ENCODE data around the gene TMC4.

TMC4 gene

DNA sequence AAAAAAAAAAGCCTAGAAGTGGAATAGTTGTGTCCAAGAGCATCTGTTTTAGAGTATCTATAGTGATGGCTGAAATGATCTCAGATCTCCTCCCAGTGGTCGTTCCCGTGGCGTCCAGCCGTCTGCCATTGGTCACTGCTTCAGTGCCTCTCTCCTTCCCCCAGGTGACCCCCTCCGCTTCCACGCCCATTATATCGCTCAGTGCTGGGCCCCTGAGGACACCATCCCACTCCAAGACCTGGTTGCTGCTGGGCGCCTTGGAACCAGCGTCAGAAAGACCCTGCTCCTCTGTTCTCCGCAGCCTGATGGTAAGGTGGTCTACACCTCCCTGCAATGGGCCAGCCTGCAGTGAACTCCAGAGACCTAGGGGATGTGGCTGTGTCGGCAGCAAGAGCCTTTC is 20.1 kb upstream of the TMC4 start:
- no peak for DNase-seq (ENCODE audit: low read depth, low spot score)
- no peaks in the 10 kb centered on the region for H3K9me3 ChIP-seq (ENCODE audit: low read depth, low read length)
- H3K4me3 ChIP-seq, result no peak overlapping the region
- no peak for TF ChIP-seq EZH2 (IDR thresholded peaks at IDR 0.05)
- no peak for TF ChIP-seq FOXP2 (optimal IDR thresholded peaks at IDR 0.05; ENCODE audit: control extremely low read depth, extremely low read length, insufficient read depth)
- TF ChIP-seq POLR2AphosphoS5 (IDR thresholded peaks at IDR 0.05; ENCODE audit: borderline replicate concordance, low read depth, low read length), result no peak
- H3K27ac ChIP-seq, result no peak overlapping the region
- peak overlapping the region; percentile 7 for H3K9ac ChIP-seq (ENCODE audit: insufficient read length)
- H3K36me3 ChIP-seq (ENCODE audit: insufficient read depth, low read length), result peaks cover 23% of the 10 kb centered on the region

DNA sequence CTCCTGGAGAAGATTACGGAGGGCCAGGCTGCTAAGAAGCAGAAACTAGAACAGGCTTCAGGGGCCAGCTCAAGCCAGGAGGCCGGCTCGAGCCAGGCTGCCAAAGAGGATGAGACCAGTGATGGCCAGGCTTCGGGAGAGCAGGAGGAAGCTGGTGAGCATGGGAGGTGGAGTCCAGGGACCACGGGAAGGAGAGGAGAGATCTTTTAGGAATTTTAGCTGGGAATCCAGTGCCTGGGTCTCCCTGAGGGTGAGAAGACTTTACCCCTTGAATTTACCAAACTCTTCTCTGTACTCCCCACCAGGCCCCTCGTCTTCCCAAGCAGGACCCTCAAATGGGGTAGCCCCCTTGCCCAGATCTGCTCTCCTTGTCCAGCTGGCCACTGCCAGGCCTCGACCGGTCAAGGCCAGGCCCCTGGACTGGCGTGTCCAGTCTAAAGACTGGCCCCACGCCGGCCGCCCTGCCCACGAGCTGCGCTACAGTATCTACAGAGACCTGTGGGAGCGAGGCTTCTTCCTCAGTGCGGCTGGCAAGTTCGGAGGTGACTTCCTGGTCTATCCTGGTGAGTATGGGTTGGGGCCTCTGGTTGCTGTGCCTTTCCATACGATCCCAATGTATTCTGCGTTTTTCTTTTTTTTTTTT is 19.0 kb upstream of the TMC4 start:
- peaks cover 23% of the 10 kb centered on the region for H3K36me3 ChIP-seq (ENCODE audit: insufficient read depth, low read length)
- peak overlapping the region; percentile 91 for H3K9ac ChIP-seq (ENCODE audit: insufficient read length)
- no peak for DNase-seq (ENCODE audit: low read depth, low spot score)
- H3K9me3 ChIP-seq (ENCODE audit: low read depth, low read length), result no peaks in the 10 kb centered on the region
- TF ChIP-seq FOXP2 (optimal IDR thresholded peaks at IDR 0.05; ENCODE audit: control extremely low read depth, extremely low read length, insufficient read depth) (no peak), EZH2 (IDR thresholded peaks at IDR 0.05) (no peak), POLR2AphosphoS5 (IDR thresholded peaks at IDR 0.05; ENCODE audit: borderline replicate concordance, low read depth, low read length) (no peak)
- peak overlapping the region; percentile 97 for H3K27ac ChIP-seq
- peak overlapping the region; percentile 88 for H3K4me3 ChIP-seq

DNA sequence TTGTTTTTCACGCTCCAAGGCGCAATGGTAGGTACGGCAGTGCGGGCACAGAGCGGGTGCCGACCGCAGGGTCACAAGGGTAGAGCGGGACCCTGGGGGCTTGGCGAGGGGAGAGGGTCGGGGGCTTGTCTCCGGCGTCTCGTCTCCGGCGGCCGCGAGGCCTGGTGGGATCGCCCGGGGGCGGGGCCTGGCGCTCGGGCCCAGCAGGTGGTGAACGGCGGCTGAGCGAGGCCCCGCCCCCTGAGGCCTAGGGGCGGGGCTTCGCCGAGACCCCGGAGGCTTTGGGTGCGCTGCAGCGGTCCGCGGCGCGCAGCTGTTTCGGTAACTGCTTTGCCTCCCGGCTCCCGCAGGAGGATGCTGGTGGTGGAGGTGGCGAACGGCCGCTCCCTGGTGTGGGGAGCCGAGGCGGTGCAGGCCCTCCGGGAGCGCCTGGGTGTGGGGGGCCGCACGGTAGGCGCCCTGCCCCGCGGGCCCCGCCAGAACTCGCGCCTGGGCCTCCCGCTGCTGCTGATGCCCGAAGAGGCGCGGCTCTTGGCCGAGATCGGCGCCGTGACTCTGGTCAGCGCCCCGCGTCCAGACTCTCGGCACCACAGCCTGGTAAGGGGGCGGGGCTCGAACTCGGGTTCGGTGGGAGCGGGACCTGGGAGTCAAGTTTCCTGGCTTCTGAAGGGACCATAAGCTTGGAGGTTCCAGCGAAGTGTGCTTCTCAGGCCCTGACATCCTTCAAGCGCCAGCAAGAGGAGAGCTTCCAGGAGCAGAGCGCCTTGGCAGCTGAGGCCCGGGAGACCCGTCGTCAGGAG is 18.3 kb upstream of the TMC4 start, which contains the start of gene TSEN34:
Gene TSEN34, plus strand, starts transcription at position 298 of the 800 bp plus-strand sequence. Its CDS starts 57 bp downstream, at position 355.
- DNase-seq (ENCODE audit: low read depth, low spot score), result no peak
- TF ChIP-seq POLR2AphosphoS5 (IDR thresholded peaks at IDR 0.05; ENCODE audit: borderline replicate concordance, low read depth, low read length) (peak; percentile 84), FOXP2 (optimal IDR thresholded peaks at IDR 0.05; ENCODE audit: control extremely low read depth, extremely low read length, insufficient read depth) (peak; percentile 40), EZH2 (IDR thresholded peaks at IDR 0.05) (no peak)
- peak within 1 kb of the TSS; percentile 97 for H3K27ac ChIP-seq
- H3K9ac ChIP-seq (ENCODE audit: insufficient read length), result peak within 1 kb of the TSS; percentile 97
- peak within 1 kb of the TSS; percentile 88 for H3K4me3 ChIP-seq
- H3K36me3 ChIP-seq (ENCODE audit: insufficient read depth, low read length), result peaks cover 23% of the 10 kb centered on the region
- no peaks in the 10 kb centered on the region for H3K9me3 ChIP-seq (ENCODE audit: low read depth, low read length)

DNA sequence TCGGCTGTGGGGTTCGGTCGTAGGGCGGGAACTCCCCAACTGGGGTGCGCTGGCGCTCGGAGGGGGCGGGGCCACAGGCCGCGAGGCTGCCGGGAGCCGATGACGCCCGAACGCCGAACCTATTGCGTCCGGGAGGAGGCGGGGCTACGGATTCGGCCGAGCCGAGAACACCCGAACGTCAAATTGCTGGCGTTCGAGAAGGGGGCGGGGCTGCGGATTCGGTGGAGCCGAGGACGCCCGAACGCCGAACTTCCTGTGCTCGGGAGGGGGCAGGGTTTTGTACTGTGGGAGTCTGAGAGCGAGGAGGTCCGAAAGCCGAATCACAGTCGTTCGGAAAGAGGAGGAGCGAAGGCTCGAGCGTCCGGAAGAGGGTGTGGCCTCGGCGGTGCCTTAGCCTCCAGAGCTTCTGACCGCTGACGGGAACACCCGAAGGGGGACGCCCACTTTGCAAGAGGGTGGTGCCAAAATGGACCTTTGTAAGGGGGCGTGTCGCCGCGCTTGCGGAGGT is 17.6 kb upstream of the TMC4 start:
- peak overlapping the region; percentile 88 for H3K4me3 ChIP-seq
- peak; percentile 98 for DNase-seq (ENCODE audit: low read depth, low spot score)
- H3K36me3 ChIP-seq (ENCODE audit: insufficient read depth, low read length), result peaks cover 22% of the 10 kb centered on the region
- H3K9me3 ChIP-seq (ENCODE audit: low read depth, low read length), result no peaks in the 10 kb centered on the region
- H3K9ac ChIP-seq (ENCODE audit: insufficient read length), result peak overlapping the region; percentile 97
- TF ChIP-seq EZH2 (IDR thresholded peaks at IDR 0.05), result no peak
- peak; percentile 11 for TF ChIP-seq POLR2AphosphoS5 (IDR thresholded peaks at IDR 0.05; ENCODE audit: borderline replicate concordance, low read depth, low read length)
- TF ChIP-seq FOXP2 (optimal IDR thresholded peaks at IDR 0.05; ENCODE audit: control extremely low read depth, extremely low read length, insufficient read depth), result peak; percentile 24
- H3K27ac ChIP-seq, result peak overlapping the region; percentile 97

DNA sequence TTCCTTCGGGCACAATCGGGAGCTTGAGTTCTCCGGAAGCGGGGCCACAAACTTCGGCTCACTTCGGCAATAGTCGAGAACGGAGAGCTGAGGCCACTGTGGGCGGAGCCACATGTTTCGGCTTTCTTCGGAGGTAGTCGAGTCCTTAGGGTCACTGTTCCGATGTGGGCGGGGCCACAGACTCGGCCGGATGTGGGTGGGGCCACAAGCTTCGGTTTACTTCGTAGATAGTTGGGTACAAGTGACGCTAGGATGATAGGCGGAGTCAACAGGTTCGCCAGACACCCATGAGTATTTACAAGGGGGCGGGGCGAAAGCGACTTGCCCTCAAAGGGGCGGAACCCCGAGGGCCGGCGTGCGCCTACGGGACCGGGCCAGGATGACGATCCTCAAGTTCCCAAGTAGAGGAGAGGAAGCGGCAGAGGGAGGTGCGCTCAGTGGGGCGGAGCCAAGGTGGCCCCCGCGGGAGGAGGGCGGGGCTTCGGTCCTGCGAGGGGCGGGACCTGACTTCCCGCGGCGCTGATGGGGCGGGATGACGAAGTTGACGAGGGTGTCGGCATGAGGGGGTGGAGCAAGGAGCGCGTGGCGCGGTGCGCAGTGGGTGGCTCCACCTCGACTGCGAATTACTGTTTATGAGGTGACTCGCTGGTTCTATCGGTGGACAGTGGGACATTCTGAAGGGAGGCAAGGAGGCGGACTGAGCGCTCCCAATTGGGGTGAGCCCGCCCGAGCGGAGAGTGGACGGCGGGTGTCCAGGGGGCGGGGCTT is 17.0 kb upstream of the TMC4 start:
- TF ChIP-seq EZH2 (IDR thresholded peaks at IDR 0.05) (no peak), POLR2AphosphoS5 (IDR thresholded peaks at IDR 0.05; ENCODE audit: borderline replicate concordance, low read depth, low read length) (peak; percentile 80), FOXP2 (optimal IDR thresholded peaks at IDR 0.05; ENCODE audit: control extremely low read depth, extremely low read length, insufficient read depth) (peak; percentile 99)
- peak overlapping the region; percentile 97 for H3K9ac ChIP-seq (ENCODE audit: insufficient read length)
- H3K36me3 ChIP-seq (ENCODE audit: insufficient read depth, low read length), result peaks cover 20% of the 10 kb centered on the region
- H3K4me3 ChIP-seq, result peak overlapping the region; percentile 94
- H3K9me3 ChIP-seq (ENCODE audit: low read depth, low read length), result no peaks in the 10 kb centered on the region
- DNase-seq (ENCODE audit: low read depth, low spot score), result peak; percentile 100
- peak overlapping the region; percentile 97 for H3K27ac ChIP-seq

DNA sequence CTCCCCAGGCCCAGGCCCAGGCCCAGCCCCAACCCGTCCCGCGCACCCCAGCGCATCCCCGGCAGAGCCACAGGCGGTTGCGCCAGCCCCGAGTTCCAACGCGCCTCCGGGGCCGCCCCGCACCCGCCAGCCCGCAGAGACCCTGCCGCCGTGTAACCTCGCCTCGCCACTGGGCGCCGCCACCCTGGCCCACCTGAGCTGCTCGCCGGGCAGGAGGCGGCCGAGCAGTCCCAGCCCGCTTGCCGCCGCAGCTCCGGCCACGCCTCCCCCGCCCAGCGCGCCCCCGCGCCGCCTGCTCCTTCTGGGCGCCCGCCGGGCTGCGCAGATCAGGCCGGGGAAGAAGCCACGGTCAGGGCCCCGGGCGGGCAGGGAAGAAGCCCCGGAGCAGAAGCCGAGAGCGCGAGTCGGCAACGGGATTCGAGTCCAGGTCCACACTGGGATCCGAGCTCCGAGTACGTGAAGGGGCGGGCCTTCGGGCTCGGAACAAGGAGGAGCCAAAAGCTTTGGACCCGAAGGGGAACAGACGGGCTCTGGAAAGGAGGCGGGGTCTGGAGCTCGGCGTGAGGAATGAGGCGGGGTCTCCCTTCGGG is 16.3 kb upstream of the TMC4 start, which contains the start of gene MBOAT7:
Gene MBOAT7, minus strand, starts transcription at position 436 of the 590 bp plus-strand sequence. CDS start 1,072 bp downstream, outside the sequence.
- peak within 1 kb of the TSS; percentile 97 for H3K27ac ChIP-seq
- no peak for DNase-seq (ENCODE audit: low read depth, low spot score)
- TF ChIP-seq FOXP2 (optimal IDR thresholded peaks at IDR 0.05; ENCODE audit: control extremely low read depth, extremely low read length, insufficient read depth), result no peak
- no peak for TF ChIP-seq EZH2 (IDR thresholded peaks at IDR 0.05)
- peak; percentile 87 for TF ChIP-seq POLR2AphosphoS5 (IDR thresholded peaks at IDR 0.05; ENCODE audit: borderline replicate concordance, low read depth, low read length)
- H3K4me3 ChIP-seq, result peak within 1 kb of the TSS; percentile 94
- peaks cover 13% of the 10 kb centered on the region for H3K36me3 ChIP-seq (ENCODE audit: insufficient read depth, low read length)
- H3K9ac ChIP-seq (ENCODE audit: insufficient read length), result peak within 1 kb of the TSS; percentile 97
- no peaks in the 10 kb centered on the region for H3K9me3 ChIP-seq (ENCODE audit: low read depth, low read length)

DNA sequence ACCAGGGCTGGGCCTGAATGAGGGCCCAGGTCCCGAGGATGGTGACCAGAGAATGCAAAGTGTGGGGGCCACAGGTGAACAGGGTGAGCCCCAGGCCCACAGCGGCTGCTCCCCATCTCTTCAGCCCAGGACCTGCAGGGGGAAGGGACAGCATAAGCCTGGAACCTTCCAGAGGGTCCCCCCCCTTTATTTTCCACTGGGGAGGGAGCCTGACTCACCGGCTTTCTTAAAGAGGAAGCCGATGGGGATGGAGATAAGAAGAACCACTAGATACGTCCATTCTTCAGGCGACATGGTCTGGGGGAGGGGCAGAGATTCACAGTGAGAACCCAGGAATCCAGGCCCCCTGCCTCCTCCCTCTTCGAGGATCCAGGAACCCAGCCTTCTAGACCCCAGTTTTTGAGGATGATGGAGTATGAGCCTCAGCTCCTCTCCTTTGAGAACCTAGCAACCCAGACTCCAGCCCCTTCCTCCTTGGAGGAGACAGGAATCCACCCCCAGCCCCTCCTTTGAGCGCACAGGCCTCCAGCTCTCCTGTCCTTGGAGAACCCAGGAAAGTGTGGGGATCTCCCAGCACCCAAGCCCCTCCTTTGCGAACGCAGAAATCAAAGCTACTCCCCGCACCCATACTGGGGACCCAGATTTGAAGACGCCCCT is 15.4 kb upstream of the TMC4 start:
- peaks cover 5% of the 10 kb centered on the region for H3K36me3 ChIP-seq (ENCODE audit: insufficient read depth, low read length)
- DNase-seq (ENCODE audit: low read depth, low spot score), result no peak
- TF ChIP-seq FOXP2 (optimal IDR thresholded peaks at IDR 0.05; ENCODE audit: control extremely low read depth, extremely low read length, insufficient read depth), result no peak
- TF ChIP-seq POLR2AphosphoS5 (IDR thresholded peaks at IDR 0.05; ENCODE audit: borderline replicate concordance, low read depth, low read length), result no peak
- TF ChIP-seq EZH2 (IDR thresholded peaks at IDR 0.05), result no peak
- H3K9ac ChIP-seq (ENCODE audit: insufficient read length), result peak overlapping the region; percentile 94
- no peaks in the 10 kb centered on the region for H3K9me3 ChIP-seq (ENCODE audit: low read depth, low read length)
- H3K4me3 ChIP-seq, result peak overlapping the region; percentile 94
- no peak overlapping the region for H3K27ac ChIP-seq

All from SK-N-MC (cell line).